Measurements from ENCODE around the gene PTPRM.
A peak's percentile ranks its signal among the peaks of the same experiment; 100 is the strongest.

PTPRM gene

GRCh38 chr18:8328126-8328525 lies 761.0 kb downstream of the PTPRM start:
- DNase-seq (ENCODE audit: low read depth): no peak

GRCh38 chr18:8329186-8329771 lies 762.2 kb downstream of the PTPRM start:
- DNase-seq (ENCODE audit: low read depth): peak; percentile 57

- no peak for DNase-seq (ENCODE audit: low read depth)
Measured at GRCh38 chr18:8330575-8330974, 763.5 kb downstream of the PTPRM start.

- DNase-seq (ENCODE audit: low read depth): no peak
Measured at GRCh38 chr18:8332286-8332685, 765.2 kb downstream of the PTPRM start.

GRCh38 chr18:8333961-8334360 lies 766.8 kb downstream of the PTPRM start:
- DNase-seq (ENCODE audit: low read depth): no peak

- no peak for DNase-seq (ENCODE audit: low read depth)
Measured at GRCh38 chr18:8337211-8337610, 770.1 kb downstream of the PTPRM start.

GRCh38 chr18:8339210-8339609 lies 772.1 kb downstream of the PTPRM start:
- no peak for DNase-seq (ENCODE audit: low read depth)

- no peak for DNase-seq (ENCODE audit: low read depth)
Measured at GRCh38 chr18:8339952-8340351, 772.8 kb downstream of the PTPRM start.

GRCh38 chr18:8341481-8342230 lies 774.5 kb downstream of the PTPRM start:
- DNase-seq (ENCODE audit: low read depth): peak; percentile 14

GRCh38 chr18:8348051-8348720 lies 781.1 kb downstream of the PTPRM start:
- no peak for DNase-seq (ENCODE audit: low read depth)

- DNase-seq (ENCODE audit: low read depth): no peak
Measured at GRCh38 chr18:8349608-8350323, 782.6 kb downstream of the PTPRM start.

GRCh38 chr18:8350628-8351027 lies 783.5 kb downstream of the PTPRM start:
- no peak for DNase-seq (ENCODE audit: low read depth)

- DNase-seq (ENCODE audit: low read depth): peak; percentile 13
Measured at GRCh38 chr18:8351161-8351560, 784.0 kb downstream of the PTPRM start.

- no peak for DNase-seq (ENCODE audit: low read depth)
Measured at GRCh38 chr18:8354304-8354703, 787.2 kb downstream of the PTPRM start.

GRCh38 chr18:8356001-8356400 lies 788.9 kb downstream of the PTPRM start:
- DNase-seq (ENCODE audit: low read depth): no peak

- no peak for DNase-seq (ENCODE audit: low read depth)
Measured at GRCh38 chr18:8357320-8357719, 790.2 kb downstream of the PTPRM start.

GRCh38 chr18:8358033-8358765 lies 791.1 kb downstream of the PTPRM start:
- no peak for DNase-seq (ENCODE audit: low read depth)

- no peak for DNase-seq (ENCODE audit: low read depth)
Measured at GRCh38 chr18:8359076-8359475, 792.0 kb downstream of the PTPRM start.

GRCh38 chr18:8359481-8359880 lies 792.4 kb downstream of the PTPRM start:
- no peak for DNase-seq (ENCODE audit: low read depth)

GRCh38 chr18:8361941-8362471 lies 794.9 kb downstream of the PTPRM start:
- no peak for DNase-seq (ENCODE audit: low read depth)

- no peak for DNase-seq (ENCODE audit: low read depth)
Measured at GRCh38 chr18:8362863-8363262, 795.7 kb downstream of the PTPRM start.

- no peak for DNase-seq (ENCODE audit: low read depth)
Measured at GRCh38 chr18:8364385-8364784, 797.3 kb downstream of the PTPRM start.

Data from ELR (cell line).